Left forelimb (tissue), 1 donor: ENCODE data around the gene USP6NL.
"Not testable (repeated sequence)": the region's sequence is repeated elsewhere in the genome, so short reads cannot be mapped to it uniquely, and the experiment has no call there.

Experiments used
- DNase-seq: peaks from one replicate; pipeline ENCODE4 v3.0.0-alpha.2; 2018; ENCODE audit warnings: low spot score

Gene USP6NL

DNA sequence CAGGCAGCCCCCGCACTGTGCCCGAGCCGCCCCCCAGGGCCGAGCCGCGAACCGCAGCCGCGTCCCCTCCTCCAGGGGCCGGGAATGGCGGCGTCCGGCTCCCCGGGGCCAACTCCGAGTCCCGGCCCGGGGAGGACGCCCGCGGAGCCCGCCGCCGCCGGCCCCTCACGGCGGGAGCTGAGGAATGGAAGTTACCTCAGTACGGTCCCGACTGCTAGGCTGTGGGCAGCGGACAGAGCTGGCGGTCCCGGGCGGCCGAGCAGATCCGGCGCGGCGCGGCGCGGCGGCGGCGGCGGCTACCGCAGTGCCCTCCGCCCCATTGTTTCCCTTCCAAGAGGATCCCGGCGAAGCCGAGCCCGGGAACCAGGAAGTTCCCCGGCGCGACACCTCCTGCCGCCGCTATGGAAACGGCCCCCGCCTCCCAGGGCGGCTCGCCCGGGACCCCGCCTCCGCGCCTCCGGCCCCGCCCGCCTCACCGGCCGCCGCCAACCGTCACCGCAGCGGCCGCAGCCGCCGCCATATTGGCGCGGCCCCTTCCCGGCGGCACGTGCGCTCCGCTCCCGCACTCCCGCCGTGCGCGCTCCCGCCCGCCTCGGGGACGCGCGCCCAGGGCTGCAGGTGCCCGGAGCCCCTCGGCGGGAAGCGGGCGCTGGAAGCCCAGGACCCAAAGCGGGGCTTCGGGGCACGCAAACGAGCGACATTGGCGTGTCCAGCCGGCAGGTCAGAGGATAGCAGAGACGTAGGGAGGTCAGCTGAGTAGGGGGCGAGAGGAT lies at the start of gene USP6NL:
USP6NL (minus strand) TSS at position 403 of the 773 bp plus-strand sequence. CDS start 14,016 bp downstream, outside the sequence.
- DNase-seq, result peak; percentile 93

DNA sequence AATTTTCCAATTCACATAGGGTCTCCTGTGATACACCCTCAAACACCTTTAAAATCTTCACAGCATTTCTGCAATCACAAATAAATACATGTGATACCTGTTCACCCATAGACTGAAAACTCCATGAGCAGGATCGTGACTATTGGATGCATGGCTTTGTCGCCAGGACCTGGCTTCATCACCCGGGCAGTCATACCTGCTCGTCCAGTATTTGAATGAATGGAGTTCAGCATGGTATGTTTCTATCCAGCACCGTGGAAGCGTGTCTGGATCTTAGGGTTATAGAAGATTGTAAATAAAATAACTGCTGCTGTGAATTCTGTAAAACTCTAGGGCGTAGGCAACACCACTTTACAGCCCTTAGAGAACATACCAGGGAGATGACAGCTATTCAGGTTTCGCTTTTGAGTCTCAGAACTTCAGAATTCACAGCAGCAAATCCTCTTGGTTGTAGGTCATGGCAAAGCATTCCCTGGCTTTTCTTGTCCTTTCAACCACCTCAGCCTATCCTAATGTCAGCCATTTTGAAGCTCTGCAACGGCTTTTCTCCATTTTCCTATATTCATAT lies 47.4 kb upstream of the USP6NL start:
- no peak for DNase-seq

DNA sequence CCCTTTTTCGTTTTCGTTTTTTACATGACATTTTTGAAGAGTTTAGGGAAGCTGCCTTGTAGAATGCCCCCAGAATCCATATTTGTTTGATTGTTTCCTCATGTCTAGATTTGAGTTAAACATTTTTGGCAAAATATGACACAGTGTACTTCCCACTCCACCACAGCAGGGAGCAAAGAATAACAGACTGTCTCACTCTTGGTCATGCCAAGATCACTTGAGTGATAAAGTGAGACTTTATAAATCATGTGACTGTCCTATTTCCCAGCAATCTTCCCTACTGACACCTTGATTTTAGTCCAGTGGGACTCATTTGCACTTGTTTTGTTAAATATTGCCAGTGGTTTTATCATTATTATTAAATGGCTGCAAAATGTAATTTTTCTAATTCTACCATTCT lies 44.4 kb upstream of the USP6NL start:
- DNase-seq, result no peak

DNA sequence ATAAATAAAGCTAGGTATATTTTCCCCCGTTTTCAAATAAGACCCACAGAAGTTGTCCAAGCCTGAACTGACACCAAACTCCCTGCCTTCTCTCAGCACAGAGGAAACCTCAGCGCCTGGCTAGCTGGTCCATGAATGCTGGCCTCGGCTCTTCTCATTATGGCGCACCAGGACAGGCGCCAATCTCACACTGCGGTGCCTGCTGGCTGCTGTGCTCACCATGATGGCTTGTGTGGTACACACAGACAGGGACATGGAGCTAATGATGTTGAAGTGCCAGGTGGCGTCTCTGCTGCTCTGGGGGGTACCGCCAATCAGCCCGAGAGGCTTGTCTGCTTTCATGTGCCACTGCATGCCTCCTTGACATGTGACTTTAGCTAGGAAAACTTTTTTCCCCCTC lies 43.2 kb upstream of the USP6NL start:
- no peak for DNase-seq

DNA sequence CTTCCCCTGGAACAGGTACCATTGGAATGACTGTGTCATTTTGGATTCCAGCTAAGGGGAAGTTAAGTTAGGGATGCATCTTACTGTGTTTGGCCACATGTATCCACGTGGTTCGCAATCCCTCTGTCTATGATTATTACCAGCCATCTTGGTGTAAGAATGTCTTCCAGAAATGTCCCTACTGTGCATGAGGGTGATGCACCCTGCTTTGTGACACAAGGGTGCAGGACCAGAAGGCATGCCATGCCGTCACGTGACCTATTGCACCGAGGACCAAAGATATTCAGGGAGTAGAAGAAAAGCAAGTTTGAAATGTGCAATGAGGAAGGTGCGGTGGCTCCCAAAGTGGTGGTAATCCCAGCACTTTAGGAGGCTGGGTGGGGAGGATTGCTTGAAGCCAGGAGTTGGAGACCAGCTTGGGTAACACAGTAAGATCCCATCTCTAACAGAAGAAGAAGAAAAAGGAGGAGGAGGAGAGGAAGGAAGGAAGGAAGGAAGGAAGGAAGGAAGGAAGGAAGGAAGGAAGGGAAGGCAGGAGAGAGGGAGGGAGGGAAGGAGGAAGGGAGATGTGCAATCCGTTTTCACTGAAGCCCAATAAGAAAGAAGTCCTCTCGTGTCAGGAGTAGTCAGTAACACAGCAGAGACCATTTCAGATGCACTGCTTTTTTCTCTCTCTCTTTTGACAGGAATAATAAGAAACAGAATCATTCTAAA lies 42.5 kb upstream of the USP6NL start:
- no peak for DNase-seq

DNA sequence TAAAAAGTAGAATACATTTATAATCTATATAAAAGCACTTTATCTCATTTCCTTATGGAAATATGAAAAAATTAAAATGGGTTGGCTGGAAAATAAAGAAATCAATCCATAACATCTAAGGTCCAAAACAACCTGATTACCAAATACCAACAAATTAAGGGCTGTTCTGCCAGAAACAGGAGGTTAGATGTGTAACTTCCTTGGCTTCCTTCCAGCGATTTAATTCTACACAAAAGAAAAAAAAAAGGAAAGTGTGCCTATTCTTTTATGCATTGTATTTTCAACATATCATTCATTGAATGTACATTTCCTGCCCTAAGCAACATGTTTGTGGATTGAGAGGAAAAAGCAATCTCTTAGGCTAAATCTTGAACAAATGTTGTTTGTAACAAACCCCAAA lies 36.2 kb upstream of the USP6NL start:
- DNase-seq, result no peak

DNA sequence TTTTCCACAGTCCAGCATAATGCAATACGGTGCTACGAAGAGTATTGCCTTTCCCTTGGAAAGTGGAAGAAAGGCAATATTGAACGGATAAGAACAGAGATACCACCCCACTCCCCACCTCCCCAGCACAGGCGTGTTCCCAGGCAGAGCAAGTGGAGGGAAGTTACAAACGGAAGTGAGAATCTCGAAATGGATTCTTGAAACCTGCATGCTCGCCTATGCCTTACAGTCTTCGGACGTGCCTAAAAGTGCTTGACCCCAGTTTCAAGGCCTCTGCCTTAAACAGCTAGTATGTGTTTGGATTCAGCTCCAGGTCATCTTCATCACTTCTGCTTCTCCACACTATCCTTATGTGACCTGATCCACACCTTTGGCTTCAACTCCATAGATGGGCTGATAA lies 35.0 kb upstream of the USP6NL start:
- no peak for DNase-seq

DNA sequence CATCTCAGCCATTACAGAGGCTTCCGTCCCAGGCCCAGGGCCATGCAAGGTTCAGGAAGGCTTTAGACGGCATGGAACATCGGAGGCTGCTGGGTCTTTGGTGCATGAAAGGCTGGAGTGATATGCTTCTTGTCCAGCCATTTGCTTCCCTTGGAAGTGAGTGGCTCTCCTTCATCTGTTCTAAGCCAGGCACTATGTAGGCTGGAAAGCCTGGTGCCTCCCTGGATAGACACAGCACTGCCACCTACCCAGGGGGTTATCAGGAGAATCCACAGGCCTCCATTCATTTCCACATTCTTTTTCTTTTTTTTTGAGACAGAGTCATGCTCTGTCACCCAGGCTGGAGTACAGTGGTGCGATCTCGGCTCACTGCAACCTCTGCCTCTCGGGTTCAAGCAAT lies 31.6 kb upstream of the USP6NL start:
- DNase-seq, result no peak

DNA sequence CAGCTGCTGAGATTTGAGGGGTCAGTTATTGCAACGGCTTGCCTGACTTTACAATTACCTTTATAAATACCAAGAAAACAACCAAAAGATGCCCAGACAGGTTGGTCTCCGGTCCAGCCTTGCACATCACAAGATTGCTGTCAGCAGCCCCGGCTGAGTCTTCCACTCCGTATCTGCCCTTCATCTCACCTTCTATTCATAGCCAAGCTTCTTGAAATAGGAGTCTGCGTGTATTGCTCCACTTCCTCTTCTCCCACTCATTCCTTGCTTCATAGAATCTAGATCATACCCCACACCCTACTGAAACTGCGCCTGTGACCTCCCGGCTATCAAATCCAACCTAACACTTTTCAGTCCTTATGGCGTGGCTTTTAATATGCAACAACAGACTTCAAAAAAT lies 31.1 kb upstream of the USP6NL start:
- no peak for DNase-seq

DNA sequence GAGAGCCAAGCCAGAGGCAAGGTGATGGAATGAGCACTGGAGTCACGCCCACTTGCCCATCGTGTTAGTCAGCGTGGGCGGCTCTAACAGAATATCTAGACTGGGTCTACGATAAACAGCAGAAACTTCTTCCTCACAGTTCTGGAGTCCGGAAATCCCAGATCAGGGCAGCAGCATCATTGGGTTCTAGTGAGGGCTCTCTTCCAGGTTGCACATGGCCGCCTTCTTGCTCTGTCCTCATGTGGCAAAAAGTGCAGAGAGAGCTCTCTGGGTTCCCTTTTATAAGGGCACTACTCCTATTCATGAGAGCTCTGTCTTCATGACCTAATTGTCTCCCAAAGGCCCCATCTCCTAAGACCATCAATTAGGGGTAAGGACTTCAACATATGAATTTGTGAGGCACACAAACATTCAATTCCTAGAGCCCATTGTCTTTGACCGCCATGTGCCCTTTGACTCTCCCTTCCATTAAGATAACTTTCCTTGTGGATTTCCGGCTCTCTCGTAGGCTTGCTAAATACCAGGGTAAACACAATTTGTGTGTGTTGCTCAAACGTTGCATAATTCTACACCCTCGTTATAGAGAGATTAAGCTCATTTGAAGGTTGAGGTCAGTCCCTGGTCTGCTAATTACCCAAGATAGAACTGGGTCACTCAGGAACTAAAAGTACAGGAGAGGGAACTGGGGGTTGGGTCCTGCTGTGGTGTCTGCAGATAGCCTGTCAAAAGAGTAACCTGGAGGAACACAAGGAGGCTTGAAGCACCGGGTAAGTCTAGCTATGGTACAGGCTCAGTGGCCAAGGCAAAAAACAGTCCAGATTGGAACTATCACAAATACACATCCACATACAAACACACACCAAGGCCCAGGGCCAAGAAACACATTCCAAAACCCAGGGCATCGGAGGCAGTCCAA lies 28.7 kb upstream of the USP6NL start:
- no peak for DNase-seq

DNA sequence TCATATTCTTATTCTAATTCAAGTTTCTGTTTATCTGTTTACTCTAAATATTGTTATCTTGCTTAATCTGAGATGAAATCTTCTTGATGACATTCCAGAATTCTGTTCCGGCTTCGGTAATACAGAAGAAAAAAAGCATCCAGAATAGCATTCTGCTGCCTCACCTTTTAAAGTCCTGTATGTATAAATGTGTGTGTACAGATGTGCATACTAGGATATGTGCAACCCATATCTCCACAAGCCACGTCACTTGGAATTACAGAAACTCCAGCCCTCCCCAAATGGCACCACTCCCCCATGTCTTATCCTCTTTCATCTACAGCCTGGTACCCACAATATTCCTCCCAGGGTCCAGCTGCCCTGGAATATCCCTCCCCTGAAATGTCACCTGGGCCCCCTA lies 27.9 kb upstream of the USP6NL start:
- no peak for DNase-seq

DNA sequence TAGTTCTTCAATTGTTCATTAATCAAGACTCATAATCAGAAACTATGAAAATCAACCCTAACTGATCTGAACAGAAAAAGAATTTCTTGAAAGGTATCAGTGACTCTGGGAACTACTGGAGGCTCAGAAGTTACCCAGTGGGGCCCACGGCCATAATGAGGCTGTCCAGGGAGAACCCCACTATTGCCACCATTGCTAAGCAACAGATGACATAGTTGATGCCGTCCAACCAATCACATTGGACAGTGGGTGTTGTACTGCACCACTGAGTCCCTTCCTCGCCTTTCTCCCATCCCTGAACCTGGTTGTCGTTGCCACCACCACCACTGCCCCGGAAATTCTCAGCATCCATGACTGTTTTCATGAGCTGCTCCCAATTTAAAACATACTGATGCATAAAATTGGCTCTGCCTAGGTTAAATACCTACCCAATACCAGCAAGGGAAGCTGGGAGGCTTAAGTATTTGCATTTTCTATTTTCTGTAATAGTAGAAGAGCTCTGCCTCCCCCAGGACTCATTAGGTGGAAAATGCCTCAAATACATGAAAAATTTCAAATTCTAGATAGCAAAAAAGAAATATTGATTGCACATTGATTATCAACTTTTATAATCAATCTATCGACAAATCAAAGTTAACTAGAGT lies 26.7 kb upstream of the USP6NL start:
- no peak for DNase-seq

DNA sequence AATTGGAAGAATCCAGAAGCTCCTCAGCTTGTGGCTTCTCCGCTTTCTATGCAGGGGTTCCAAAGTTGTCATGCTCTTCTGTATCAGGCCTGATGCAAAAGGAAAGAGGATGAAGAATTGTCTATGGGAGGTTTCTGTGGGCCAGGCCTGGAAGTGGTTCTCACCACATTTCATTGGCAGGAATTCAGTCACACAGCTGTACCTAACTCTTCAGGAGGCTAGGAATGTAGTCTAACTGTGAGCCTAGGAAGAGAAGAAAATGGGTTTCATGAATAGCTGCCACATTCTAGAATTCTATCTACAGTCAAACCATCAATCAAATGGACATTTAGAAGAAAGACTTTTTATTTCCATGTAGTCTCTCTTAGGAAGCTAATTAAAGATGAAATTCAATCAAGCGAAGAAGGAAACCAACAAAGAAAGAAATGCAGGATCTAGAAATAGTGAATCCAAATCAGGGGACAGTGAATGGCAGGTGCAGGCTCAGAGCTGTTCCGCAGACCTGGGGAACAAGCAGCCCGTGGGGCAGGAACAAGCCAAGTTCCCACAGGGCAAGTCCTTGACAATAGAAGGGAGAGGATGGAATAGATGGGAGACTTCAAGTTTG lies 25.4 kb upstream of the USP6NL start:
- DNase-seq, result no peak

DNA sequence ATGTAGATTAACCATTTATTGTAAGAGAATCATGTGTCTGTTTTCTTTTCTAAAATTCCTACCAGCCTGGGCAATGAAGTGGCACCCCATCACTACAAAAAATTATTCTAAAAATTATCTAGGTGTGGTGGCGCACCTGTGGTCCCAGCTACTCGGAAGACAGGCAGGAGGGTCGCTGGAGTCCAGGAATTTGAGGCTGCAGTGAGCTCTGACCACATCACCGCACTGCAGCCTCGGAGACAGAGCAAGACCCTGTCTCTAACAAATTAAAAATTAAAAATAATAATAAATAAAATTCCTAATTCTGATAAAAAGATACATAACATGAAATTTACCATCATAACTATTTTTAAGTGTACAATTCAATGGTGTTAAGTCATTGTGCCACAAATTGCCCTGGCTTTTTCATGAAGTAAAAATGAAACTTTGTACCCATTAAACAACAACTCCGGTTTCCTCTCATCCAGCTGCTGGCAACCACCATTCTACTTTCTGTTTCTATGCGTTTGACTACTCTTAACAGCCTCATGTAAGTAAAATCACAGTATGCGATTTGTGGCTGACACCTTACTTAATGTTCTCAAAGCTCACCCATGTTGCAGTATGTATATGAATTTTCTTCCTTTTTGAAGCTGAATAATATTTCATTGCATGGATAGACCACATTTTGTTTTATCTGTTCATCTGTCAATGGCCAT lies 20.6 kb upstream of the USP6NL start:
- DNase-seq, result no peak

DNA sequence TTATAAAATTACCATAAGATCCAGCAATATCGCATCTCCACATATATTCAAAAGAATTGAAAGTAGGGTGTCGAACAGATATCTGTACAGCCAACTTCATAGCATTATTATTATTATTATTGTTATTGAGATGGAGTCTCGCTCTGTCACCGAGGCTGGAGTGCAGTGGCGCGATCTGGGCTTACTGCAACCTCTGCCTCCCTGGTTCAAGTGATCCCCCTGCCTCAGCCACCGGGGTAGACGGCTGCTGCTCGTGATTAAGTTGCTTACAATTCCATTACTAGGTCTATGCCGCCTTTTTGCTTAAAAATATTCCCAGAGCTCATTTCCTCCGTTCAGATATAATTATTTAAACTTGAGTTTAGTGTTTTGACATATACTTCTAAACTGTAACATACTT lies 19.8 kb upstream of the USP6NL start:
- DNase-seq, result no peak

DNA sequence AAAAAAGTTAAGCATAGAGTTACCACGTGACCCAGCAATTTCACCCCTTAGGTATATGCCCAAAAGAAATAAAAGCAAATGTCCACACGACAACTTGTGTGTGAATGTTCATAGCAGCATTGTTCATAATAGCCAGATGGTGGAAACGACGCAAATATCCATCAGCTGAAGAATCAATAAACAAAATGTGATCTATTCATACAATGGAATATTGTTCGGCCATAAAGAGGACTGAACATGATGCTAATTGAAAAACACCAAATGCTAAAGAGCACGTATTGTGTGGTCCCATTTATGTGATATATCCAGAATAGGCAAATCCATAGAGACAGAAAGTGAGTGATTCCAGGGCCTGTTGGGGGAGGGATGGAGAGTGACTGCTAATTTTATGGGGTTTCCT lies 18.3 kb upstream of the USP6NL start:
- no peak for DNase-seq

DNA sequence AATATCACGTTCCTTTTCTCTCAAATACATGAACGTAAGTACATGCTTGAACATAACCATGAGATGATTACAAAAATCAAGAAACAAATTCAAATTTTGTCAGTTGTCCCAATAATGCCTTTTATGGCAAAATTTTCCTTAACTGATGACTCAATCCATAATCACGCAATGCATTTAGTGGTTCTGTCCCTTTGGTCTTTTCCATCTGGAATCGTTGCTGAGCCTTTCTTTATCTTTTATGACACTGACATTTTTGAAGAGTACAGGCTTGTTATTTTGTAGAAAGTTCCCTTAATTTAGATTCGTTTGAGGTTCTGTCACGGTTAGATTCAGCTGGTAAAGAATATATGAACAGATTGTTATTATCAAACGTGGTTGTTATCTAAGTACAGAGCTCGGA lies 16.5 kb upstream of the USP6NL start:
- DNase-seq, result not testable (repeated sequence)

DNA sequence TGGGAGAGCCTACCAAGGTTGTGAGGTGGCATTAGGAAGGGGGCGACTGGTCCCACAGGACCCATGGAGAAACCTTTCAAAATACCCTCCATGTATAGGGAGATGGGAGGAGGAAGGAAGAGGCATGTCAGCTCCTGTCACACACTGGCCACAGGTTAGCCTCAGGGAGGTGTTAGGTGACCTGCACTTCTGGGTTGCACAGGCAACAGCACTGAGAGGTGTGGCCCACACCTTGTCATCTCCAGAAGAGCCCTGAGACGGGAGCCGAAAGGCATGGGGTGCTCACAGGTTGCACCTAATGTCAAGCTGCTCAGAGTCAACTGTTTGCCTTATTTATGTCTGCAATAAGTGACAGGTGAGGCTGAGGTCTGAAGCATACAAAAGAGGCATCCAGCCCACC lies 14.6 kb upstream of the USP6NL start:
- no peak for DNase-seq

DNA sequence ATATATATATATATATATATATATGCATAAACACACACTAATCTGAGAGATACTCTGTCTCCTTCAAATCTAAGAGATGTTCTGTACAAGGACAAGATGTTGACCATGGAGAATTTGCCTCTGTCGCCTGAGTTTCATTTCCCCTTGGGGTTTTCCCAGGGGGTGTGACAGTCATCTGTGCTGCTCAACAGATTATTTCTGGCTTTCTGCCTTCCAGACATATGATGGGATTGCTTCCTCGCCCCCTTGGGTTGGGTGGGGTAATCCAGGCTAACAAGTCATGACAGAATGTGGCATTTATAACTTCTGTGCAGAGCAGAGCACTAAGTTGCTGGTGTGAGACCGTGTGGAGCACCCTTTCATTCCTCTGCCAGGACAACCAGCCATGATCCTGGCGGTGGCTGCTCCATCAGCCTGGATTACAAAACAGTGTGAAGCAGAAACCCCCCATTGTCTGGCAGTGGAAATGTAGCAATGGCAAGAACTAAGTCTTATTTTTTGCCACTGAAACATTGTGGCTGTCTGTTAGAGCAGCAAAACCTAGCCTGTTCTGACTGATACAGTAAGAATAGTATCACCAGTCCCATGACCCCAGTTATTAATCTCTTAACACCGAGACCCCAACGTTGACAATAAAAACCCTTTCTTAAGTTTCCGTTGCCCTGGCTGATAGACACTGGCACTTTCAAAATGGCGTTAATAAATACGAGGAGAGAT lies 13.7 kb upstream of the USP6NL start:
- no peak for DNase-seq

DNA sequence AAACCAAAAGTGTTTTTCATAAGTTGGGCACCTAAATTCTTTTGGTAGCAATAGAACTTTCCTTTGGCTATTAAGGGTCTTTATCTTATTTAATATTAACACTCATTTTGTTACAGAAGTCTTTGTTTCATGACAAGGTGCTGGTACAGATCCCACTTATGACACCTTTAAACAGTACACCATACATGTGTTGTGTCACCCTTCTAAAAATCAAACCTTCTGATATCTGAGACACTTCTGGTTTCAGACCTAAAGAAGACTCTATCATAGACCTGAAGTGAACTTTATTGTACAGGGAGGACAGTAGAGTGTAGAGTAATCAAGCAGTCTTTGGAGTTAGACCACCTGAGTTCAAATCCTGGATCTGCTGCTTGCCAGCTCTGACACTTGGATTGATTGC lies 5.8 kb upstream of the USP6NL start:
- no peak for DNase-seq
